NCI-H524 (cell line): Measurements from ENCODE around the gene AADACL4.
"Not testable (repeated sequence)": the region's sequence is repeated elsewhere in the genome, so short reads cannot be mapped to it uniquely, and the experiment has no call there.

Experiments
- DNase-seq, 2 experiments: peaks; one replicate each; lab custom pipeline; 2025; lab: John Stamatoyannopoulos, UW

Gene AADACL4

DNA sequence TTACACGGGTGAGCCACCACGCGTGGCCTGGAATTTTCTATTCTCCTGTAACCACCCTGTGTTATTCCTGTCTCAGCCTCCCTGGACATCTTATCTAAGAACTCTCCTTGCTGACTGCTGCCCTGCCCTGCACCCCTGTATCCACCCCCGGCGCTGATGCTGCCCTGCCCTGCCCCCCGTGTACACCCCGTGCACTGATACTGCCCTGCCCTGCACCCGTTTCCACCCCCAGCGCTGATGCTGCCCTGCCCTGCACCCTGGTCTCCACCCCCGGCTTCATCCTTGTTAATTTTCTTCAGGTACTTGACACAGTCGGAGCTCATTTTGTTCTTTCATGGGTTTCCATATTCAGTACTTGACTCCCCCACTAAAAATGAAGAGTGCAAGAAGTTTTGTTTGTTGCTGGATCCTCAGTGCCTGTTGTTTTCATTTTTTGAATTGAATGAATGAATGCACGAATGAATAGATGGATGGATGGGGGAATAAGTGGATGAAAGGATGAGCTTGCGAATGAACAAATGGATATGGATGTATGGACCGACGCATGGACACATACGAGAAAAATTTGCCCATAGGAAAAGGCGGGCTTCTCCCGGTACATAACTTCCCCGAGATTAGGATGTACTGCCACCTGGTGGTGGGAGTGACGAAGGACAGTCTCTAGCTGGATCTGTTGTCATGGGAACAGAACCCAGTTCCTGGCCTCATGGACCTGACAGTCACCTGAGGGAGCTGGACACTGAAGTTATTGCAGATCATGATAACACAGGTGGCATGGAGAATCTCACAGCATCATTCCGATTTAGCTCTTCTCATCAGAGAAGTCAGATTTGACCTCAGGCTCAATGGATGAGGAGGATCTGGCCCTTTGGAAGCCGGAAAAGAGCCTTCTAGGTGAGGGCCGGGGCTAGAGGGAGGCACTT lies 14.9 kb downstream of the AADACL4 start:
- peak; percentile 79 to 83 for DNase-seq

DNA sequence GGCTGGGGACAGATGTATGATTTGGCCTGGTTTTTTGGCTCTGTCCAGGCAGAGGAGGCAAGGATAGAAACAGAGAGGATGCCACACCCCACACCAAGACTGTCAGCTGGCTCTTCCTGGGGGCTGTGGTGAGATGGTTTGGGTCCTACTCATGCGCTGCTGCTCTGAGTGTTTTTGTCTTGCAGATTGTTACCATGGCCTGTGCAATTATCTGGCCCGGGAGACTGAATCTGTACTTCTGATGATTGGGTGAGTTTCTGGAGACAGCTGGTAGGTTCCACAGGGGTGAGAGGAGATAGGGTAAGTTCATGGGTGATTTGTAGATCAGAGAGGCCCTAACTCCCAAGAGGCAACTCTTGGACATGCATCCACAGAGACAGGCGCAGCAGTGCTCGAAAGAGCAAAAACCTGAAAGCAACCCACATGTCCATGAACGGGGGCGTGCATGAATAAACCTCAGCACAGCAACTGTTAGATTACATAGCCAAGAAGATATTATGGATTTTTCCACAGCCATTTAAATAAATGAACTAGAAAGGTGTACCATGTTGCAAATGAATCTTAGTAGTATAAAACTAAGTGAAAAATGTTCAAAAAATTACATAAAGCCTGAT lies 17.8 kb downstream of the AADACL4 start:
- no peak for DNase-seq

DNA sequence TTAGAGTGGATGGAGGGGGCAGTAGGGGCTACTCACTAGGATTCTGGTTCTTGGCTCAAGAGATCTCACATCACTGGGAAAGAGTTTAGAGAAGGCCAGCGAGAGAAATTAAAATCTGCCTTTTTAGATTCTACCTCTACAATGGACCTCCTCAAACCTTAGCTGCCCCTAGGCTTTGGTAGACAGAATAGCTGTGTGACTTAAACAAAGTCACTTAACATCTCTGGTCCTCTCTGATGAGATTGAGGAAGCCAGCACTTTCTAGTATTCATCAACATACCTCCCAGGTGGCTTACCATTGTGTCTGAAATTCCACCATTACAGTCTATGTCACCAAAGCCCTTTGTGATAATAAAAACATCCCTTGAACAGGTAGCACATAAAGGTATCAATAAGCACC lies 18.7 kb downstream of the AADACL4 start:
- DNase-seq = no peak

DNA sequence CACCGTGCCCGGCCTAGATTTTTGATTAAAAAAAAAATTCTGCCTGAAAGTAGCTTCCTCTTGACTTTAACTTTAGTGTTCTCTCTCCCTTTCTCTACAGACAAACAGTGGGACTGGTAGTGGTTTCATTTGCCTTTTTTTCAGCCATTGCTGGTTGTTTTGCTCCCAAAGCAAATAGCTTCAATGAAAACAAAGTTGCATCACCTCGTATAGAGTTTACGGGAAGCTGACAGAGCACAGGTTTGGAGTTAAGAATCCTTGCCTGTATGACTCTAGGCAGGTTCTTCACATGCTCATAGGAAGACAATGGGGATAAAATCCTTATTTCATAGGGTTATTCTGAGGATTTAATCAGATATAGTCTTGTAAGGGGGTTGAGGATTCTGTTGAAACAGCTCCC lies 21.6 kb downstream of the AADACL4 start:
- DNase-seq = no peak

DNA sequence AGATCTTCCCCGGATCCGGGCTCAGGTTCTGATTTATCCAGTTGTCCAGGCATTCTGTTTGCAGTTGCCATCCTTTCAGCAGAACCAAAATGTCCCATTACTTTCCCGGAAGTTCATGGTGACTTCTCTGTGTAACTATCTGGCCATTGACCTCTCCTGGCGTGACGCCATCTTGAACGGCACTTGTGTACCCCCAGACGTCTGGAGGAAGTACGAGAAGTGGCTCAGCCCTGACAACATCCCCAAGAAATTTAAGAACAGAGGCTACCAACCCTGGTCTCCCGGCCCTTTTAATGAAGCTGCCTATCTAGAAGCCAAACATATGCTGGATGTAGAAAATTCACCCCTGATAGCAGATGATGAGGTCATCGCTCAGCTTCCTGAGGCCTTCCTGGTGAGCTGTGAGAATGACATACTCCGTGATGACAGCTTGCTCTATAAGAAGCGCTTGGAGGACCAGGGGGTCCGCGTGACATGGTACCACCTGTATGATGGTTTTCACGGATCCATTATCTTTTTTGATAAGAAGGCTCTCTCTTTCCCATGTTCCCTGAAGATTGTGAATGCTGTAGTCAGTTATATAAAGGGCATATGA lies 22.4 kb downstream of the AADACL4 start:
- no peak for DNase-seq

DNA sequence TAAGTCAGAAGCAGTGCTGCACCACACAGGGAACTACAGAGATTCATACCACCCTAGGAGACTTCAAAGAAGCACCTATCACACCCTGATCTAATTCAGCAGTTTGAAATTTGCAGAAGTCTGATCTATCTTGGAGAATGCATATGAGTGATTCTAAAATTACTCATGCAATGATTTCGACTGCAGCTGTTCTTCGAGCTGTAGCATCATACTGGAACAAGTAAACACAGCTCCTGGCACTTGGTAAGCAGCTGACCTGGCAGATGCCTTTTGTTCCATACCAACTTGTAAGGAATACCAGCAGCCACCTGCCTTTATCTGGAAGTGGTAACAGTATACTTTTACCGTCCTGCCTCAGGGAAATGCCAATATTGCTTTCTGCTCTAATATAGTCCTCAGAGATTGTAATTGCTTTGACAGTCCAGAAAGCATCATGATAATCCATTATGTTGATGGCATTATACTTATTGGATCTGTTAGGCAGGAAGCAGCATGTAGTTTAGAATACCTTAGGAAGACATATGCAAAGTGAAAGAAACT lies 25.7 kb downstream of the AADACL4 start:
- peak in 1 of 2 experiments; percentile 7 for DNase-seq

DNA sequence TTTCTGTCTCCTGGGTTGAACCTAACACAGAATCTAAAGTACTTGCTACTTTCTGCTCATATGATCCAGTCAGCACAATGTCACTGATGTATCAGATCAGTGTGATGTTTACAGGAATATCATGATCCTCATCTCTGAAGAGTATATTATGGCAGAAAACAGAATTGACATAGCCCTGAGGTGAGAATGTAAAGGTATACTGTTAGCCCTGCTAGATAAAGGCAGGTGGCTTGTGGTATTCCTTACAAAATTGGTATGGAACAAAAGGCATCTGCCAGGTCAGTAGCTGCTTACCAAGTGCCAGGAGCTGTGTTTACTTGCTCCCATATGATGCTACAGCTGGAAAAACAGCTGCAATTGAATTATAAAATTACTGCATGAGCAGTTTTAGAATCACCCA lies 30.5 kb downstream of the AADACL4 start:
- no peak for DNase-seq

DNA sequence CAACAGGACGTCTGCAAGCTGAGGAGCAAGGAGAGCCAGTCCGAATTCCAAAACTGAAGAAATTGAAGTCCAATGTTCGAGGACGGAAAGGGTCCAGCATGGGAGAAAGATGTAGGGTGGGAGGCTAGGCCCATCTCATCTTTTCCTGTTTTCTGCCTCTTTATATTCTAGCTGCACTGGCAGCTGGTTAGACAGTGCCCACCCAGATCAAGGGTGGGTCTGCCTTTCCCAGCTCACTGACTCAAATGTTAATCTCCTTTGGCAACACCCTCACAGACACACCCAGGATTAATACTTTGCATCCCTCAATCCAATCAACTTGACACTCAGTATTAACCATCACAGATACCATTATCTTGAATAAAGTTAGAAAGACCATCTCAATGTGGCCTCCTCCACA lies 32.2 kb downstream of the AADACL4 start:
- not testable (repeated sequence) for DNase-seq

DNA sequence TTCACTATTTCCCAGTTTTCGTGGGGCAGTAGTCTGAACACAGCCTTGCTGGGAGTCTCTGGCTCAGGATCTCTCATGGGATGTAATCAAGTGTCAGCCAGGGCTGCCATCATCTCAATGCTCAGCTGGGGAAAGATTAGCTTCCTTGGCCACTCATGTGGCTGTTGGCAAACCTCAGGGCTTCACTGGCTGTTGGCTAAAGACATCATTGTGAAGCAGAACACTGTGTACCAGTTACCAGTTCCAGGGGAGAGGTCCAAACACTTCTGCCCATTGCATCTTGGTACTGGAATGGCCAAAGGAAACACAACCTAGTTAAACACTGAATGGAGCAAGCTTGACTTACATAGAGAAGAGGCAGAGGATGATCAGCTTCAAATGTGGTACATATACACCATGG lies 33.7 kb downstream of the AADACL4 start:
- no peak for DNase-seq

DNA sequence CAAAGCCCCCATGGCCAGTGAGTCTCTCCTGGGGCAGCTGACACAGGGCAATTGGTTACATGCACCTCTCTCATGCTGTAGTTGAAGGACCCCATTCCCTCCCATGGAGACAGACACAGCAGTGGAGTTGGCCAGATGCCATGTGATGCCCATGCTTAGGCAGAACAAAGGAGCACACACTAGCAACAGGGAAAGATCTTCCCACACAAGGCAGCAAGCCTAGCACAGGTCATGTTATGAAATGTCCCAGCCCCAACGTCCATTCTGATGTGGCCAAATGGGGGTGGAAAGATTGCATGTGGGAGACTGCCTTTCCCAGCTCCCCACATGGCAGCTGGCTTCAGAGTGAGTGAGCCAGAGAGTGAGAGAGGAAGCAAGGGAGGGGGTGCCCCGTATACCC lies 34.5 kb downstream of the AADACL4 start:
- DNase-seq = no peak

DNA sequence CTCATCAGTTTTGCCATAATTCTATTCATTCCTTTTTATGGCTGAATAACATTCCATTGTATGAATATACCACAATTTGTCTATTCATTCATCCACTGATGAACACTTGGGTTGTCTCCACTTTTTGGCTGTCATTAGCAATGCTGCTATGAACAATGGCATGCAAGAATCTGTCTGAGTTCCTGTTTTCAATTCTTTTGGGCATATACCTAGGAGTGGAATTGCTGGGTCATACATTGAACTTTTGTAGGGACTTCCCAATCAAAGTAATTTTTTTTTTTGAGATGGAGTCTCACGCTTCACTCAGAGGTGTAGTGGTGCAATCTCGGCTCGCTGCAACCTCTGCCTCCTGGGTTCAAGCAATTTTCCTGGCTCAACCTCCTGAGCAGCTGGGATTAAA lies 34.9 kb downstream of the AADACL4 start:
- DNase-seq = no peak

DNA sequence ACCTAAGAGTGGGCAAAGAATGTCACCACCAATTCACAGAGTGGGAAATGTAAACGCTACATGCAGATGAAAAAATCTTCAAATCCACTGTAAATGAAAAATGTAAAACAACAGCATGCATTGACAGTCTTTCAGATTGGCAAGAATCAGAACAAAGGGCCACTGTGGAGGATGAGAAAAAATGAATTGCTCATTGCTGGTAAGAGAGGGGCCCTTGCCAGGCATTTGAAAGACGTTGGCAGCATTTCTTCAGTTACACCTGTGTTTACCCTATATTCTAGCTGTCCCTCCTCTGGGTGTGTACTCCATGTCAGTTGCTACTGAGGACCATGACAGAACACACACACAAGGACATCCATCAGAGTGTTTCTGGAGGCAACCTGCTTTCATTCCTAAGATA lies 46.3 kb downstream of the AADACL4 start:
- no peak for DNase-seq

DNA sequence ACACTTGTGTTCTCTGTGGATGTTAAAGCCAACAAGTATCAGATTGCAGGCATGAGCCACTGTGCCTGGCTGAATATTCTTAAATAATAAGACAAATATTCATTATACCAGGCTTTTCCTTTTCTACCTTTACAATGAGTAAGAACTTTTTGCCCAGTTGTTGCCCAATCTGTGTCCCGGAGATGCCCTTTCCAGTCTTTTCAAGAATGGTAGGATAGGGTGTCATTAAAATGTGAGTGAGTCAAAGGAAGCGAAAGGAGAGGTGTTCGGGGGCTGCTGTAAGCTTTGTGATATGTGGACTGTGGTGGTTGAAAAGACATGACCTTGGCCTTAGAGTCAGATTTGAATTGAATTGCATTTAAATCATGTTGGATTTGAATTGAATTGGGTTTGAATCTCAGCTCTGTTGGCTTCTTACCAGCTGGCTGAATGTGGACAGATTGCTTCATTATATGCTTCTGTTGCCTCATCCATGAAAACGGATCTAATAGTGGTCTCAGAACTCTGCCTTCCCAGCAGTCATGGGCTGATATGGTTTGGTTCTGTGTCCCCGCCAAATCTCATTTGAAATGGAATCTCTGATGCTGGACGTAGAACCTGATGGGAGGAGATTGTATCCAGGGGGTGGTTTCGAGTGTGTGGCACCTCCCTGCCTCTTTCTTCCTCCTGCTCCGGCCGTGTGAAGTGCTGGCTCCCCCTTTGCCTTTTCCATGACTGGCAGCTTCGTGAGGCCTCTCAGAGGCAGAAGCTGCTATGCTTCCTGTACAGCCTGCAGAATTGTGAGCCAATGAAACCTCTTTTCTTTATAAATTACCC lies 49.3 kb downstream of the AADACL4 start:
- no peak for DNase-seq

DNA sequence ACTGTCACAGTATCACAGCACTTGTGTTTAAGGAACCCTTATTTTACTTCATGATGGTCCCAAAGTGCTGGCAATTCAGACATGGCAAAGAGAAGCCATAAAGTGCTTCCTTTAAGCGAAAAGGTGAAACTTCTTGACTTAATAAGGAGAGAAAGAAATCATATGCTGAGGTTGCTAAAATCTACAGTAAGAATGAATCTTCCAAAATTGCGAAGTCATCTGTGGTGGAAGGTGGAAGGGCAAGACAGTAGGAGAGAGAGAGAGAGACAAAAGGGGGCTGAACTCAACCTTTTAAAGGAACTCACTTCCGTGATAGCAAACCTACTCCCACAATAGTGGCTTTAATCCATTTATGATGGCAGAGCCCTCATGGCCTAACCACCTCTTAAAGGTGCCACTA lies 52.8 kb downstream of the AADACL4 start:
- DNase-seq = no peak

DNA sequence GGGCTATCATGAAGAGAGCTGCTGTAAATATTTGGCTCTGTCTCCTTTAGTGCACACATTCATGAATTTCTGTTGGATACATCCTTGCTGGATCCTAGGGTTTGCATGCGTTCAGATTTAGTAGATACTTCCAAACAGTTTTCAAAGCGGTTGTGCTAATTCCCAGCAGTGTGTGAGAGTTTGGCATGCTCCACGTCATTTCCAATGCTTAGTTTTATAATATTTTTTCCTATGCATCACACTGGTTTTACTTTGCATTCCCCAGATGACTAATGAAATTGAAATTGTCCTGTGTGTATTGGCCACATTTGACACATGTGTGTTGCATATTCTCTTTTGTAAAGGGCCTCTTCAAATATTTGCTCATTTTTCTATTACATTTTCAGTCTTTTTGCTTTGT lies 53.5 kb downstream of the AADACL4 start:
- no peak for DNase-seq

DNA sequence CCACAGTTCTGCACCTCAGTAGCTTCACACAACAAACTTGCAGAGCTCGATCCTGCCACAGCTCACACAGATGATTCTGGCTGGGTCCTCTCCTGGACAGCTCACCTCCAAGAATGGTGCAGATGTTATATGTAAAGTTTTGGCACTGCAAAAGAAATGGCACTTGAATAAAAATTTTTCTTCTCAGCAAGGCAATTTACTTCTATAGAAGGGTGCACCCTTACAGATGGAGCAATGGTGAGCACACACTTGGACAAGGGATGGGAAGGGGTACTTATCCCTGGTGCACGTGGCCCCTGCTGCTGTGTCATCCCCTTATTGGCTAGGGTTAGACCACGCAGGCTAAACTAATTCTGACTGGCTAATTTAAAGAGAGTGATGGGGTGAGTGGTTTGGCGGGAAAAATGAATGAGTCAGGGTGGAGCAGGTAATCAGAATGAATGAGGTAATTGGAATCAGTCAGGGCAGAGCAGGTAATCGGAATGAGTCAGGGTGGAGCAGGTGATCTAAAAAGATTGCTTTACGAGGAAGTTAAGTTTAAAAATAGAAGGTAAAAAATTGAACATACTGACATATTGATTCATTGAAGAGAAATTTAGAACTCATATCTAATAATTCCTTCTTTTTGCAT lies 60.1 kb downstream of the AADACL4 start:
- no peak for DNase-seq

DNA sequence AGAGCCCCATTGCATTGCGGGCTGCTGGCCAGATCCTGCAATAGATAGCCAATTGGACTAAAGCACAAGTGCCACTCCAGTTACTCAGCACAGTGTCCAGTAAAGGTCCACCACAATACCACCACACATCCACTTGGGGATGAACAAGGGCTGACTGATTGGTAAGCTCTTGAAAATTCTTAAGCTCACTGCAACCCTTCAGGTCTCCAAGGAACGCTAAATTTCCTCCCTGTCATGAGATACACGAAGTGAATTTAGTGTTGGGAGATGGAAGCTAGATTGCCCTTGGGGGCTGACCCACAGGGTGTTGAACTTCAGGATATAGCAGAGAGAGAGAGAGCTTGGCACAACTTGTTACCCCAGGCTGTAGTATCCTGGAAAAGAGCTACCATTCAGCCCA lies 62.2 kb downstream of the AADACL4 start:
- DNase-seq = no peak

DNA sequence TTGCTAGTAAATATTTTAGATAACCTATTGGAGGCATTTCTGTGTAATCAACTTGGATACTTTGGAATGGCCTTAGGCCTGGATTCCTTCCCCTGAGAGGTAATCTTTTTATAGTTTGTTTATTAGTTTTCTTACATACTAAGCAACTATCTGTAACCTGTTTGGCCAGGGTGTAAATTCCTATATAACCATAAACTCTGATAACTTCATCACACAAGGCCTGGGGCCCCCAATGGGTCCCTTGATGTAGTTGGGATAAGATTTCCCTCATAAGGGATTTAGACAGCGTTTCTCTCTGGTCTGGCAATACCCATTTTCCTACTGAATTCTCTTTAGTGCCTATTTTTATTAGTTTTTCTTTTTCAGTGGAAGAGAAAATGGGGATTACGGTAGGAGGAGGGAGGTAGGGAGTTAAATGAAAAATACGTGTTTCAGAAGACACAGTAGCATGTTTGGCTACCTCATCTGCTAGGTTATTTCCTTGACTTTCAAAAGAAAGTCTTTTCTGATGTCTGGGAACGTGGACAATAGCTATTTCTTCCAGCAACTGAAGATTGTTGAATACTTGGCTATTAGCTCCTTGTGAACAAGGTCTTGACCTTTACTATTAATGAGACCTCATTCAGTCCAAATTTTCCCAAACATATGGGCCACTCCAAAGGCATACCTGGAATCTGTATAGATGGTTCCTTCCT lies 64.7 kb downstream of the AADACL4 start:
- no peak for DNase-seq

DNA sequence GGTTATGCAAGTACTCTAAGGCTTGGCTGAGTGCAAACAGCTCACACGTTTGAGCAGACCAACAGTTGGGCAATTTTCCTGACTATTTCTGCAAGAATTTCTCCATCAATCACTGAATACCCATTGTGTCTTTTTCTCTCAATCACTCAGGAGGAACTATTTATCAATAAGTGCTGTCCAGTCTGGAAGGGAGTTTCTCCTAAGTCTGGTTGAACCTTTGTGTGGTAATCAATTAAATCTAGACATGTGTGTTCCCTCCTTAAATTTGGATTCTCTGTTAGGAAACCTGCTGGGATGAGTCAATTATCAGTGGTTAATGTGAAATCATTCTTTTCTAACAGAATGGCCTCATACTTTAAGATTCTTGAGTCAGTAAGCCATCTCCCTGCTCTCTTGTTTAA lies 65.2 kb downstream of the AADACL4 start:
- no peak for DNase-seq

DNA sequence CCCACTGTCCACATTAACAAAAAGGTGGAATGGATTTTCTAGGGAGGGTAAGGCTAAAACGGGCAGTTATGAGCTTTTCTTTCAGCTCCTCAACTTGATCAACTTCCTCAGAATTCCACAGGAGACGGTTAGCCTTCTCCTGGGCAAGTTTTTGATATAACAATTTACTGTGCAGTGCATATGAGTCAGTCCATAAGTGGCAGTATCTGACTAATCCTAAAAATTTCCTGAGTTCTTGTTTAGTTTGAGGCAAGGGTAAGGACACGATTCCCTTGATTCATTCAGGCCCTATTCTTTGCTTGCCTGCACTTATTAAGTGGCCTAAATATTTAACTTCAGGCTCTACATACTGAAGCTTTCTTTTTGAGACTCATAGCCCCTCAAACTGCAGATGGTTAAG lies 65.8 kb downstream of the AADACL4 start:
- no peak for DNase-seq

DNA sequence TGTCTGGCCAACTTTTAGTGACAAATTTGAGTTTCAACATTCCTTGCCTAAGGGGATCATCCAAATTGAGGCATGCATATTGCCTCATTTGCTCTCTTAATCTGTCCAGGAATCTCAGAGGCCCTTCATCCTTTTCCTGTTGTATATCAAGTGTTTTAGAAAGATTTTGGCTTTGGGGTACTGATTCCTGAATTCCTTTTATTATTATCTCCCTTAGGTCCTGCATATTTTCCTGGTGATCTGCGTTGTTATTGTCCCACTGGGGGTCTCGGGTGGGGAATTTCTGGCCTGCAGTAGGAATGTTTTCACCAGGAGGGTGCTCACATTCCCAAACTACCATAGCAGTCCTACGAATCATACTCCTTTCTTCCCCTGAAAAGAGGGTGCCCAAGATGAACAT lies 67.7 kb downstream of the AADACL4 start:
- DNase-seq = no peak
